A673 (cell line): Measurements from ENCODE around the gene SAMD10. TPM values are rescaled to one million over a fixed set of nuclear protein-coding genes. Genes with fewer than 3 reads are reported as not detected.

Experiments used
- BruUV-seq: library from RNA; stranded (reverse); fragments of 400-500 nt; replicated peaks from 2 replicates; lab custom pipeline; 2021; lab: Mats Ljungman, UMichigan
- CTCF ChIA-PET: fragments of 300-600 bp; sonication (Branson Sonifier 250); formaldehyde crosslinking; loops from one replicate; lab custom pipeline; 2022; ENCODE audit warnings: antibody characterized with exemption; lab: Charles Lee
- POLR2A ChIA-PET: fragments of 300-600 bp; sonication (Branson Sonifier 250); formaldehyde crosslinking; loops from one replicate; lab custom pipeline; 2022; ENCODE audit warnings: antibody characterized with exemption; ENCODE audit not compliant: low non-redundant PET; lab: Charles Lee
- DNase-seq: peaks from one replicate; pipeline ENCODE4 v3.0.0-alpha.2; 2015; ENCODE audit warnings: low spot score
- H3K27ac ChIP-seq: fragments of 200-600 bp; sonication (generic); 2 replicates; pipeline ENCODE4 v1.5.1; 2016; ENCODE audit warnings: mixed run types, low read depth, mild to moderate bottlenecking, mixed read lengths, antibody characterized with exemption, low read length; ENCODE audit not compliant: poor library complexity, severe bottlenecking
- H3K27me3 ChIP-seq: fragments of 200-600 bp; sonication (generic); replicated peaks from 2 replicates; pipeline ENCODE4 v1.6.1; 2017; ENCODE audit warnings: mixed run types, low read depth, mild to moderate bottlenecking, mixed read lengths, antibody characterized with exemption, low read length; ENCODE audit not compliant: insufficient read depth, poor library complexity
- H3K36me3 ChIP-seq: fragments of 200-600 bp; sonication (generic); 2 replicates; pipeline ENCODE4 v1.6.1; 2016; ENCODE audit warnings: mixed run types, mild to moderate bottlenecking, mixed read lengths, antibody characterized with exemption, low read length; ENCODE audit not compliant: insufficient read depth, poor library complexity, severe bottlenecking
- H3K4me1 ChIP-seq: fragments of 200-600 bp; sonication (generic); 2 replicates; pipeline ENCODE4 v1.6.1; 2017; ENCODE audit warnings: mixed run types, mild to moderate bottlenecking, mixed read lengths, antibody characterized with exemption, low read length; ENCODE audit not compliant: insufficient read depth, poor library complexity, severe bottlenecking
- H3K4me3 ChIP-seq: fragments of 200-600 bp; sonication (generic); 2 replicates; pipeline ENCODE4 v1.5.1; 2016; ENCODE audit warnings: low read depth, mixed run types, mild to moderate bottlenecking, mixed read lengths, low read length; ENCODE audit not compliant: poor library complexity, severe bottlenecking
- H3K9me3 ChIP-seq: fragments of 200-600 bp; sonication (generic); 2 replicates; pipeline ENCODE4 v1.6.1; 2016; ENCODE audit warnings: mixed run types, low read depth, mild to moderate bottlenecking, mixed read lengths, antibody characterized with exemption, low read length; ENCODE audit not compliant: poor library complexity, severe bottlenecking
- EZH2 ChIP-seq: fragments of 200-600 bp; sonication (generic); IDR thresholded peaks from 2 replicates; pipeline ENCODE4 v1.6.1; 2017; ENCODE audit warnings: borderline replicate concordance, low read depth, mild to moderate bottlenecking, mixed read lengths, antibody characterized with exemption, low read length; ENCODE audit not compliant: poor library complexity, severe bottlenecking
- intact Hi-C: fragments of 100-400 bp; cut with micrococcal nuclease; formaldehyde crosslinking; loops from one replicate; pipeline ENCODE4 v1.10.0; 2022; ENCODE audit not compliant: unreplicated experiment
- total RNA-seq: library from RNA; stranded (reverse); gene quantifications from 2 replicates; pipeline ENCODE4 v1.2.3, GENCODE V29; 2021
- TF ChIP-seq, protein P1 (sequence below): fragments of 300-800, 200-600 bp; sonication (generic); conservative IDR thresholded peaks from 2 replicates; pipeline ENCODE4 v1.5.1; 2017; ENCODE audit warnings: low read depth, mild to moderate bottlenecking, antibody characterized with exemption, low read length, moderate library complexity, mixed read lengths

The SAMD10 gene
- total RNA-seq, 1 experiment from 2014 or later = 6.3 TPM

DNA sequence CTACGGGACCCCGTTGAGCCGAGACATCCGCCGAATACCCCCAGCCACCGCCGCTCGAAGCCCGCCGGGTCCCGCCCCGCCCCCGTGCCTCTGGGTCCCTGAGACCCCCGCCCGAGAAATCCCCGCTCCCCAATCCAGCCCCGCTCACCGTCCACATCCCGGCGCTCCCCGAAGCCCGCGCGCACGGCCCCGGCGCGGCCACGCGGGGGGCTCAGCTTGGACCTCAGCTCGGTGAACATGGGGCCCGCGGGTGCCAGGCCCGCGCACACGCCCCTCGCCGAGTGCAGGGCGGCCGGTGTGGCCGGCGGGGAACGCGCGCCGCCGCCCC lies 249 bp downstream of the SAMD10 start:
- H3K36me3 ChIP-seq = peaks cover 7% of the 10 kb centered on the region
- ChIA-PET POLR2A (no interaction called here), CTCF (no interaction called here)
- peaks cover 23% of the 10 kb centered on the region for H3K4me1 ChIP-seq
- TF ChIP-seq EZH2 = no peak
- TF ChIP-seq, protein P1, sequence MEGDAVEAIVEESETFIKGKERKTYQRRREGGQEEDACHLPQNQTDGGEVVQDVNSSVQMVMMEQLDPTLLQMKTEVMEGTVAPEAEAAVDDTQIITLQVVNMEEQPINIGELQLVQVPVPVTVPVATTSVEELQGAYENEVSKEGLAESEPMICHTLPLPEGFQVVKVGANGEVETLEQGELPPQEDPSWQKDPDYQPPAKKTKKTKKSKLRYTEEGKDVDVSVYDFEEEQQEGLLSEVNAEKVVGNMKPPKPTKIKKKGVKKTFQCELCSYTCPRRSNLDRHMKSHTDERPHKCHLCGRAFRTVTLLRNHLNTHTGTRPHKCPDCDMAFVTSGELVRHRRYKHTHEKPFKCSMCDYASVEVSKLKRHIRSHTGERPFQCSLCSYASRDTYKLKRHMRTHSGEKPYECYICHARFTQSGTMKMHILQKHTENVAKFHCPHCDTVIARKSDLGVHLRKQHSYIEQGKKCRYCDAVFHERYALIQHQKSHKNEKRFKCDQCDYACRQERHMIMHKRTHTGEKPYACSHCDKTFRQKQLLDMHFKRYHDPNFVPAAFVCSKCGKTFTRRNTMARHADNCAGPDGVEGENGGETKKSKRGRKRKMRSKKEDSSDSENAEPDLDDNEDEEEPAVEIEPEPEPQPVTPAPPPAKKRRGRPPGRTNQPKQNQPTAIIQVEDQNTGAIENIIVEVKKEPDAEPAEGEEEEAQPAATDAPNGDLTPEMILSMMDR = no peak
- BruUV-seq = no TSS peak
- peak overlapping the region; percentile 65 for H3K27ac ChIP-seq
- DNase-seq = no peak
- no peaks in the 10 kb centered on the region for H3K9me3 ChIP-seq
- intact Hi-C loops = loop anchor here (5.0 to 10.0 kb wide), 2 partner anchors 204 to 442 kb away; partner anchors contain the start of gene PTK6
- no peaks in the 10 kb centered on the region for H3K27me3 ChIP-seq
- H3K4me3 ChIP-seq = peak overlapping the region; percentile 100

DNA sequence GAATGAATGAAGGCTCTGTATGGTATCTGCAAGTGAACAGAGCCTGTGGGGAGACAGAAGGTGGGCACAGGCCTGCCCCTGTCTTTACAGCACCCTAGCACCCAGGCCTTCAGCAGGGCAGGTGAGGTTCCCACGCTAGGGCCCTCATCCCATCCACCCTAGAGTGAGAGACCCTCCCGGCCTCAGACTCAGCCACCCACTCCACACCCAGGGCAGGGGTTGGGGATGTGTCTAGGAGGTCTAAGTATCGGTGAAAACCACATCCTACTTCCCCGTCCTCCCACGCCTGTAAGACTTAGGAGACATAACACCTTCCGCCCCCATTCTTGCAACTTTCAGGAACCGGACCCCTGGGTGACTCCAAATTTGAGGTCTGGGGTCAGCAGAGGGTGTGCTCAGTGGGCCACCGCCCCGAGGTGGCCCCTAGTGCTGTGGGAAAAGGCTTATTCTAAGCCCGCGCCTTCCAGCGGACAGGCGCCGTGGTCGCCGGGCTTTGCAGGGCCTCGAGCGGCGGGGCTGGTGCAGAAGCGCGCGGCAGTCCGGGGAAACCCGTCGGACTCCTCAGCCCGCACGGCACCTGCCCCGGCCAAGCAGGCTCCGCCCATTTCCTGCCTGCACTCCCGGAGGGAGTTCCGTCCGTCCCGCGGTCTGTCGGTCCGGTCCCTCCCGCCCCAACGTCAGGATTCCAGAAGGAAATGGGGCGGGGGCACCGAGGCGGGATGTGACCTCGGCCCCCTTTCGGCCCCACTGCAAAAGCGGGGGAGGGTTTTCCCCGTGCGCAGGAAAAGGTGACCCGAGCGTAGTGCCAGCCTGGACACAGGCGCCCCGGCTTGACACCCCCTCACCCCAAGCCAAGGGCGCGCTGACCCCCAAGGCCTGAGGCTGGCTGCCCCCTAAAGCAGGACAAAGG lies 868 bp downstream of the SAMD10 start:
- no TSS peak for BruUV-seq
- DNase-seq = no peak
- Histone ChIP-seq H3K27ac (peak overlapping the region; percentile 65), H3K4me1 (peaks cover 23% of the 10 kb centered on the region), H3K36me3 (peaks cover 7% of the 10 kb centered on the region), H3K4me3 (peak overlapping the region; percentile 100), H3K27me3 (no peaks in the 10 kb centered on the region), H3K9me3 (no peaks in the 10 kb centered on the region)
- intact Hi-C loops = loop anchor here (5.0 to 10.0 kb wide), 2 partner anchors 204 to 441 kb away; partner anchors contain the start of gene PTK6
- CTCF ChIA-PET = no interaction called here
- TF ChIP-seq, protein P1 = no peak
- no peak for TF ChIP-seq EZH2
- POLR2A ChIA-PET = no interaction called here

DNA sequence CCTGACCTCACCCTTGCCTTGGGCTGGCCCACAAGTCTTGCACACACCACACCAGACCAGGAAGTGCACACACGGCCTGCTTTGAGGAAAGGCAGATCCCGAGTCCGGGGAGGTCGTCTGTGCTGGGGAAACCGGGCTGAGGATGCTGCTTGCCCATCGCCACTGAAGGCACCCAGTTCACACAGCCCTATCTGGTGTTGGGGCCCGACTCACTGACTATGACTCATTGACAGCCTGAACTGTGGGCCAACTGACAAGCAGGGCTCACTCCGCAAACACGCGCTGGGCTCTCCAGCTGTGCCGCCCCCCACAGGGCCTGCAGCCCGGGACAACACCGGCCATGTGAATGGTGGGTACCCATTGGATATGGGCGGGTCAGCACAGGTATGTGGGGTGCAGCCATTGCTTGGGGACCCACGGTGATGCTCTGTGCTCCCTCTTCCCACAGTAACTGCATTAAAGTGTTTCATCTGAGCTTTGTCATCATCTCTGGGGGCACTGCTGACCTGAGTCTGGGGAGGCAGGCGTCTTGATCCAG lies 1.6 kb downstream of the SAMD10 start:
- no TSS peak for BruUV-seq
- DNase-seq = no peak
- POLR2A ChIA-PET = no interaction called here
- Histone ChIP-seq H3K27me3 (no peaks in the 10 kb centered on the region), H3K4me1 (peaks cover 23% of the 10 kb centered on the region), H3K36me3 (peaks cover under 1% of the 10 kb centered on the region), H3K4me3 (no peak overlapping the region), H3K9me3 (no peaks in the 10 kb centered on the region), H3K27ac (no peak overlapping the region)
- intact Hi-C loops = loop anchor here (5.0 to 10.0 kb wide), 2 partner anchors 203 to 441 kb away; partner anchors contain the start of gene PTK6
- CTCF ChIA-PET = no interaction called here
- no peak for TF ChIP-seq EZH2
- TF ChIP-seq, protein P1 = no peak
